Measurements from ENCODE around the gene OR5K2. TPM values are rescaled to one million over a fixed set of nuclear protein-coding genes. Genes with fewer than 3 reads are reported as not detected.

Gene OR5K2
- not detected for total RNA-seq

- no peak for DNase-seq (ENCODE audit: low read depth in 2 of 3, low spot score in 2 of 3)
Measured at GRCh38 chr3:98497381-98497780, at the start of gene OR5K2. Gene OR5K2, plus strand, starts transcription at chr3:98497681. Its CDS starts 0 bp downstream, at chr3:98497681.

GRCh38 chr3:98449606-98450193 is 47.8 kb upstream of the OR5K2 start:
- no peak for DNase-seq (ENCODE audit: low read depth in 2 of 3, low spot score in 2 of 3)

- DNase-seq (ENCODE audit: low read depth in 2 of 3, low spot score in 2 of 3): no peak
Measured at GRCh38 chr3:98450372-98450771, 47.1 kb upstream of the OR5K2 start.

GRCh38 chr3:98453827-98454226 is 43.7 kb upstream of the OR5K2 start:
- DNase-seq (ENCODE audit: low read depth in 2 of 3, low spot score in 2 of 3): no peak

- no peak for DNase-seq (ENCODE audit: low read depth in 2 of 3, low spot score in 2 of 3)
Measured at GRCh38 chr3:98454929-98455328, 42.6 kb upstream of the OR5K2 start.

GRCh38 chr3:98457543-98457942 is 39.9 kb upstream of the OR5K2 start:
- no peak for DNase-seq (ENCODE audit: low read depth in 2 of 3, low spot score in 2 of 3)

- no peak for DNase-seq (ENCODE audit: low read depth in 2 of 3, low spot score in 2 of 3)
Measured at GRCh38 chr3:98460220-98460619, 37.3 kb upstream of the OR5K2 start.

- no peak for DNase-seq (ENCODE audit: low read depth in 2 of 3, low spot score in 2 of 3)
Measured at GRCh38 chr3:98462901-98463300, 34.6 kb upstream of the OR5K2 start, which contains the start of gene OR5K1. Gene OR5K1, plus strand, starts transcription at chr3:98463201. Its CDS starts 6,376 bp downstream, at chr3:98469577.

GRCh38 chr3:98482717-98483482 is 14.6 kb upstream of the OR5K2 start:
- no peak for DNase-seq (ENCODE audit: low read depth in 2 of 3, low spot score in 2 of 3)

- DNase-seq (ENCODE audit: low read depth in 2 of 3, low spot score in 2 of 3): no peak
Measured at GRCh38 chr3:98483626-98484025, 13.9 kb upstream of the OR5K2 start.

GRCh38 chr3:98500019-98500418 is 2.5 kb downstream of the OR5K2 start:
- no peak for DNase-seq (ENCODE audit: low read depth in 2 of 3, low spot score in 2 of 3)

GRCh38 chr3:98501270-98501669 is 3.8 kb downstream of the OR5K2 start:
- DNase-seq (ENCODE audit: low read depth in 2 of 3, low spot score in 2 of 3): no peak

GRCh38 chr3:98501863-98502576 is 4.5 kb downstream of the OR5K2 start:
- DNase-seq (ENCODE audit: low read depth in 2 of 3, low spot score in 2 of 3): no peak

GRCh38 chr3:98504539-98504938 is 7.1 kb downstream of the OR5K2 start:
- no peak for DNase-seq (ENCODE audit: low read depth in 2 of 3, low spot score in 2 of 3)

GRCh38 chr3:98508582-98508981 is 11.1 kb downstream of the OR5K2 start:
- no peak for DNase-seq (ENCODE audit: low read depth in 2 of 3, low spot score in 2 of 3)

GRCh38 chr3:98512576-98512975 is 15.1 kb downstream of the OR5K2 start:
- no peak for DNase-seq (ENCODE audit: low read depth in 2 of 3, low spot score in 2 of 3)

- DNase-seq (ENCODE audit: low read depth in 2 of 3, low spot score in 2 of 3): no peak
Measured at GRCh38 chr3:98513091-98513511, 15.6 kb downstream of the OR5K2 start.

GRCh38 chr3:98513736-98514135 is 16.3 kb downstream of the OR5K2 start:
- no peak for DNase-seq (ENCODE audit: low read depth in 2 of 3, low spot score in 2 of 3)

GRCh38 chr3:98514948-98515347 is 17.5 kb downstream of the OR5K2 start:
- no peak for DNase-seq (ENCODE audit: low read depth in 2 of 3, low spot score in 2 of 3)

GRCh38 chr3:98518816-98519215 is 21.3 kb downstream of the OR5K2 start:
- DNase-seq (ENCODE audit: low read depth in 2 of 3, low spot score in 2 of 3): no peak

GRCh38 chr3:98519351-98519750 is 21.9 kb downstream of the OR5K2 start:
- DNase-seq (ENCODE audit: low read depth in 2 of 3, low spot score in 2 of 3): no peak

All from hematopoietic multipotent progenitor cell (in vitro differentiated cells).